CD4-positive, alpha-beta T cell treated with Interleukin-6 for 4 hours (primary cell): ENCODE results near the gene MBNL2.
"Not testable (repeated sequence)": the region's sequence is repeated elsewhere in the genome, so short reads cannot be mapped to it uniquely, and the experiment has no call there.

Experiments used
- DNase-seq: peaks from one replicate; pipeline ENCODE4 v3.0.0-alpha.2; 2020; ENCODE audit warnings: mixed read lengths

The MBNL2 gene

GRCh38 chr13:97332742-97333141 is 110.6 kb downstream of the MBNL2 start:
- DNase-seq: no peak

GRCh38 chr13:97333983-97334382 is 111.8 kb downstream of the MBNL2 start:
- DNase-seq: no peak

DNA sequence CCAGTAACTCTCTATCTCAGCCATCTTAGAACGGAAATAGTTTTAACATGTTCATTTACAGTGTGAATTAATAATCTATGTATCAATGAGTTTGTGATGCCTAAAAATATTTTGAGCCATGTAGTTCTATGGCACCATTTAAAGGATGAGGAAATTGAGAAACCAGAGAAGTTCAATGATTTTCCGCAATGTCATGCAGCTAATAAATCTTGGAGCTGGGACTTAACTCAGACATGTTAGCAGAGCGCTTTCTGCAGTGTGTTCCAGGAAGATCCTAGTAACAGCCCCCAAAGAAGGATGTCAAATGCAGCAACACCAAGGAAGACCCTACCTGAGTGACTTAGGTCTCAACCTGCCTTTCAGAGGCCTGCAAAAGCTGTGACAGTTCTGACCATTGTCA is 112.6 kb downstream of the MBNL2 start:
- no peak for DNase-seq

GRCh38 chr13:97335488-97336134 is 113.5 kb downstream of the MBNL2 start:
- DNase-seq: no peak

DNA sequence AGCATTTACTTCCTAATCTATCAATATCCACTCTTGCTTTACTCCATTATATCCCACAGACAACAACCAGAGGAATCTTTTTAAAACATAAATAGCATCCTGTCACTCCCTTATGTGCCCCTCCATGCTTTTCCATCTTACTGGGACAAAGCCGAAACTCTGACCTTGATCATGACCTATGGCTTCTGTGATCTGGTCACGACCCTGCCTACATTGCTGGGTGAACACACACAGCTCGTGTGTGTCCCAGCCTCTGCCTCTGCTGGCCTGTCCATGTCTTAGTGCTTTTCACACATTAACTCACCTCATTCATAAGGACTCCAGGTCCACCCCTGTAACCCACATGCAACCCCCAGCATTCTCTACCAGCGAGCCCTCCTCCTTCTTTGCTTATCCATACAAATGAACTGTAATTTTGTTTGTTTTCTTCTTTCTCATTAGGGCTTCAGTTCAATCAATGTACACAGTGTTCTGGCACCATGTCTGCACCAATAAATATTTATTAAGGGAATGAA is 115.9 kb downstream of the MBNL2 start:
- no peak for DNase-seq

DNA sequence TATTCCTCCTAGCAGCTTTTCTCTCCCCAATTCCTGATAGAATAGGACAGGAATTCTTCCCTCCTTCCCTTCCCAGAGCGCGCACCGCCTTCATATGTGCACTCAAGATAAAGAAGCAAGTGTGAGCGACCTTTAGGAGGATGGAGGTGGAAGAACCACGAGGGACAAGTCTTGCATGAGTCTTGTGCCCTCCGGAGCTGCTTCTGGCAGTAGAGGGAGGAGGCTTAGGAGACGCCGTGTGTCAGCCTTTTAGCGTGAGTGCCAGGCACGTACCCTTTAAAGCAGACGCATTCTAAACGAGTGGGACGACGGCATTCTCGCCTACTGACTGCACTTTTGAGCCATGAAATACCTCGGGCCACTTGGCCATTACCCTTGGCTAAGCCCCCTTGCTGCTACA is 116.4 kb downstream of the MBNL2 start:
- DNase-seq: no peak

DNA sequence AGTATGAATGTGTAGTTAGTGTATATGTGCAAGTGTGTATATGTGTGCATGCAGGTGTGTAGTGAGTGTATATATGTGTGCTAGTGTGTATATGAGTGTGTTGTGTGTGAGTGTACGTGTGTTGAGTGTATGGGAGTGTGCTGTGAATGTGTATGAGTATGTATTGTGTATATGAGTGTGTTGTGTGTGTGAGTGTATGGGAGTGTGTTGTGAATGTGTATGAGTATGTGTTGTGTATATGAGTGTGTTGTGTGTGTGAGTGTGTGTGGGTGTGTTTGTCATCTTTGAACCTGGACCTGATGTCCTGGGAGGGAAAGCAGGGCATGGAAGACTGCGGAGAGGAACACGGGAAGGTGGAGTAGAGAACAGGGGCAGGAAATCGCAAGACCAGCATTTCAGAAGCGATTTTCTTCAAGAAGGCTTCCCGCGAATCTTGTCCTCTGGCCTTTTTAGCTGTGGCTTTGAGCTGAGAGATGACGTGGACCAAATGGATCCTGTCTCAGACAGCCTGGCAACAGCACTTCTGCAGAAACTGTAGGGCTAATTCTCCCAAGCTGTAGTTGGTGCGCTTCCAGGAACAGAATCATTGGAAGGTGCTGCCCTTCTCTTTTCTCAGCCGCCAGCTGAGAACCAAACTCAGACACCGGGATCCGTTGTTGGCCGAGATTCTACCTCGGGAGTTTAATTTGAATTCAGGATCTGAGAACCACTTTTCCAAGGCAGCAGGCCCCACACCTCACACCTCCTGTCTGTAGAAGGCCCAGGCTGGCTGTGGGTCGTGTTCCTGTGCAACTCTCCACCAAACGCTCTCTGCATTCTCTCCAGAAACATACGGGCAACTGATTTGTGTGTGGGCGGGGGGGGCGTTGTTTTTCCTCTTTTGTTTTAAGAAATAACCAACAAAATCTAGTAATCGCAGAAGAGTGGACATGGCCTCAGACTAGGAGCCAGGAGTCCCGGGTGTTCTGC is 117.2 kb downstream of the MBNL2 start:
- no peak for DNase-seq

GRCh38 chr13:97339988-97340749 is 118.0 kb downstream of the MBNL2 start:
- no peak for DNase-seq

GRCh38 chr13:97341135-97341534 is 119.0 kb downstream of the MBNL2 start:
- DNase-seq: no peak

GRCh38 chr13:97342136-97342535 is 120.0 kb downstream of the MBNL2 start:
- DNase-seq: no peak

DNA sequence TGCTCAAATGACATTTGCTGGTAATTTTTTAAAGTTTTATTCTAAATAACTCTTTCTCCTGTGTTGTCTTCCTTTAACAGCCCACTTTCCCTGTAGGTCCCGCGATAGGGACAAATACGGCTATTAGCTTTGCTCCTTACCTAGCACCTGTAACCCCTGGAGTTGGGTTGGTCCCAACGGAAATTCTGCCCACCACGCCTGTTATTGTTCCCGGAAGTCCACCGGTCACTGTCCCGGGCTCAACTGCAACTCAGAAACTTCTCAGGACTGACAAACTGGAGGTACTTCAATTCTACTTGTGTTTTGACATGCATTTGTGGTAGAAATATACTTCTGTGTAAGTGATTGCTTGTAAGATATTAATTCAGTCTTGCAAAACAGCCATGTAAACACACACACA is 120.8 kb downstream of the MBNL2 start:
- no peak for DNase-seq

GRCh38 chr13:97344265-97345175 is 122.4 kb downstream of the MBNL2 start:
- peak; percentile 64 for DNase-seq

DNA sequence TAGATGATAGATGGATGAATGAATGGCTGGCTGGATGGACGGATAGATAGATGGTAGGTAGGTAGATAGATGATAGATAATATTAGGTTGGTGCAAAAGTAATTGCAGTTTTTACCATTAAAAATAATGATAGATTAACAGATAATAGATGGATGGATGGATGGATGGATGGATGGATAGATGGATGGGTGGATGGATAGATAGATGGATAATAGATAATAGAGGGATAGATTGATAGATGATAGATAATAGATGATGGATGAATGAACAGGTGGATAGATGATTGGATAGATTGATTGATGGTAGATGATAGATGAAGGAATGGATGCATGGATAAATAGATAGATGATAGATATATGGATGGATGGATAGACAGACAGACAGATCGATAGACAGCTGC is 124.0 kb downstream of the MBNL2 start:
- no peak for DNase-seq

DNA sequence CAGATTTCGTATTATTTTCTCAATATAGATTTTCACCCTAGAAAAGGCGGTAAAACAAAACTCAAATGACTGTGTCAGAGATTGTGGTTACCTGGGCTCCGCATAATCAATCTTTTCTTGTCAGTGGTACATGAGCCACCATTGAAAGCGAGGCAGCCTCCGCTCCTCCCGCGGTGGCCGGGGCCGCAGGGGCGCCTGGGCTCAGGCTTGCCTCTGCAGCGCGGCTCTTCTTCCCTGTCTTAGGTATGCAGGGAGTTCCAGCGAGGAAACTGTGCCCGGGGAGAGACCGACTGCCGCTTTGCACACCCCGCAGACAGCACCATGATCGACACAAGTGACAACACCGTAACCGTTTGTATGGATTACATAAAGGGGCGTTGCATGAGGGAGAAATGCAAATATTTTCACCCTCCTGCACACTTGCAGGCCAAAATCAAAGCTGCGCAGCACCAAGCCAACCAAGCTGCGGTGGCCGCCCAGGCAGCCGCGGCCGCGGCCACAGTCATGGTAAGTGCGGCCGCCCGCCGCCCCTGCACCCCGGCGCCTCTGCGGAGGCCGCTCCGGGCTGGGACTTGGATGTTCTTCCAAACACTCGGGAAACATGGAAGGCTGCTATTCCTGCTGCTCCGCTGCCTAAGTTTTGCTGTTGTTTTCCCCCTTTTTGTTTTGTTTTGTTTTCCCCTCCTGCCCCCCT is 124.6 kb downstream of the MBNL2 start:
- DNase-seq: no peak

DNA sequence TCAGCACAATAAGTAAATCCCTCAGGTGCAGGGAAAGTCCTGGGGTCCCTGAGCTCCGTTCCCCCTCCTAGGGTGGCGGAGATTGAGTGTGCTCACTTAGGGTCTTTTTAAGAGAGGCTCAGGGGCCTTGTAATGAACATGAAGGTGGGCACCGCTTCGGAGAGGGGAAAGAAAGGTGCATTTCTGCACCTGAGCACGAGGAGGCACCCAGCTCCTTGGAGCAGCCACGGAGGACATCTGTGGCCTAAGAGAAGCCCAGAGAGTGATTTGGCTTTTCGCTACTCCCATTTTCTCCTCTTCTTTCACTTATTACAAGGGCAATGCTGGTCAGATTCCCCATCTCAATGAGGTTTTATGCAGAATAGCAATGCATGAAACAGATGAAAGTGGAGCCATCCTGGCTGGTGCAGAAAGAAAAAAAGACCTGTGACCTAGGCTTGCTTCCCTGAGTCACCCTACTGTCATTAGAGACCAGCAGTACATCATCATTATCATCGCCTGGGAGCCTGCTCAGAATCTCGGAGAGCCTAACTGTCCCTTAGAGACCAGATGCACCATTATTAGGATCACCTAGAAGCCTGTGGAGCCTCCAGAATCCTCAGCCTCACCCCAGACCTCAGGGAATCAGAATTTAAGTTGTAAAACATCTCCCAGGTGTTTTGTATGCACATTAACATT is 125.3 kb downstream of the MBNL2 start:
- DNase-seq: no peak

DNA sequence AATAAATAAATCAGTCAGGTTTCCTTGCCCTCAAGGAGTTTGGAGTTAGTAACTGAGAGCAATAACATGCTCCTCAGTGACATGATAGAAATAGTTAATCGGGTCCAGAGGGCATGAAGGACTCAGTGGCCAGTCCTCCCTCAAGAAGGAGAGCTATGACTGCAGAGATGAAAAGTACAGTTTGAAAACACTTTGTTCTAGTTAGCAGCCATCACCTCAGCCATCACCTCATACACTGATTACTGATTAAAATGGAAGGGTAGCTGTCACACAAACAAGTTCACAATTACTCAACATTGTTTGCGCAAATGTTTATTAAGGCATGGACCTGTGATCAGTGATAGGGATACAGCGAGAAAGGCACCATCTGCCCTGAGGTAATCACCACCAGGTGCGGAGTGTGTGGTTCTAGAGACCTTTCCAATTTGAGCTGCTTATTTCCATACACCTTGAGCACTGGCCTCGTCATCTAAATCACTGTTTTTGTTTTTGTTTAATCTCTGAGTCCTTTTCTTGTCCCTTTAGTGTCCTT is 126.5 kb downstream of the MBNL2 start:
- DNase-seq: no peak

DNA sequence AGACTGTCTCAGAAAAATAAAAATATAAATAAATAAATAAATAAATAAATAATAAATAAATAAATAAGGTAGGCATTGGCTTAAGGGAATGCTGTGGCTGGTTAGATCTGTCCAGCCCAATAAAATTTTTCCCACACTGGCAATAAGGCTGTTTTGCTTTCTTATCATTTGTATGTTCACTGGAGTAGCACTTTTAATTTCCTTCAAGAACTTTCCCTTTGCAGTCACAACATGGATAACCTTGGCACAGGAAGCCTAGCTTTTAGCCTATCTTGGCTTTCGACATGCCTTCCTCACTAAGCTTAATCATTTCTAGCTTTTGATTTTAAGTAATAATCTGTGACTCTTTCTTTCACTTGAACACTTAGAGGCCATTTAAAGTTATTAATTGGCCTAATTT is 129.9 kb downstream of the MBNL2 start:
- DNase-seq: not testable (repeated sequence)

DNA sequence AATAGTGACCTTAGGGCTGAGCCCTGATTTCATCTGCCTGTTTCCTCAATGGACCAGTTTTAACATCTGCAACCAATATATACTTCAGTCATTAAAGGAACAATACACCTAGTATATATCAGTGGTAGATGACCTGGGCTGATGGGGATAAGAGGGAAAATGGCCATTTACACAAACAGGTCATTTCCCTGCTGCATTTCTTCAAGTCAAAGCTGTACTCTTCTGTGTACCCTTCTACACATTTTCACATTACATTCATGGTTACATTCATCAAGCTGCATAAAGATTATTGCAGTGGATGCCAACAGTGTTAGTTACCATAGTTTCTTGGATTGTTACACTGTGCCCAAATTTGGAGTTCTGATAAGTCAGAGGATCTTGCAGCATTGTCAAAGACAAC is 130.7 kb downstream of the MBNL2 start:
- DNase-seq: no peak

GRCh38 chr13:97353927-97354675 is 132.0 kb downstream of the MBNL2 start:
- DNase-seq: no peak

DNA sequence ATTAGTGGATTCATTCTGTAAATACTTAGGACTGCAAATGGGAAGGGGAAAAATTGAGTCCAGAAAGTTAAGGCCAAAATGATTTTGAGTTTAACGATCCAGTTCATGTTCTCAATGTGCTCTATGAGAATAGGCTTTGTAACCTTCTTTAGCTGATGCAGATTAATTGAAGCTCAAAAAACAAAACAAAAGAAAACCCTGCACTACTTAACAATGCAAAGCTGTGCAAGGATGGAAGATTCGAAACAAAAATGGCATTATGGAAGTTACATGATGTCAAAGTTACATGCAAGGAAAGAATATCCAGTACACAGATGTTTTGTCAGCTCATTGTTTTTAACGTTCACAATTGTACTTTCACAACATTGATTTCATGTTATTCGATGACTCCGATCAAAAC is 132.7 kb downstream of the MBNL2 start:
- no peak for DNase-seq
